ENCODE data around the gene BRI3. TPM values are rescaled to one million over a fixed set of nuclear protein-coding genes. Genes with fewer than 3 reads are reported as not detected.
A peak's percentile ranks its signal among the peaks of the same experiment; 100 is the strongest.

The BRI3 gene, protein sequence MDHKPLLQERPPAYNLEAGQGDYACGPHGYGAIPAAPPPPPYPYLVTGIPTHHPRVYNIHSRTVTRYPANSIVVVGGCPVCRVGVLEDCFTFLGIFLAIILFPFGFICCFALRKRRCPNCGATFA
- 82.3 and 84.1 TPM in 2 replicates for total RNA-seq (2014; rRNA removed; shearing (Covaris generic))
- polyA plus RNA-seq (2014; cell fraction: nucleus; rRNA removed) = 13.8 and 42.3 TPM in 2 replicates

DNA sequence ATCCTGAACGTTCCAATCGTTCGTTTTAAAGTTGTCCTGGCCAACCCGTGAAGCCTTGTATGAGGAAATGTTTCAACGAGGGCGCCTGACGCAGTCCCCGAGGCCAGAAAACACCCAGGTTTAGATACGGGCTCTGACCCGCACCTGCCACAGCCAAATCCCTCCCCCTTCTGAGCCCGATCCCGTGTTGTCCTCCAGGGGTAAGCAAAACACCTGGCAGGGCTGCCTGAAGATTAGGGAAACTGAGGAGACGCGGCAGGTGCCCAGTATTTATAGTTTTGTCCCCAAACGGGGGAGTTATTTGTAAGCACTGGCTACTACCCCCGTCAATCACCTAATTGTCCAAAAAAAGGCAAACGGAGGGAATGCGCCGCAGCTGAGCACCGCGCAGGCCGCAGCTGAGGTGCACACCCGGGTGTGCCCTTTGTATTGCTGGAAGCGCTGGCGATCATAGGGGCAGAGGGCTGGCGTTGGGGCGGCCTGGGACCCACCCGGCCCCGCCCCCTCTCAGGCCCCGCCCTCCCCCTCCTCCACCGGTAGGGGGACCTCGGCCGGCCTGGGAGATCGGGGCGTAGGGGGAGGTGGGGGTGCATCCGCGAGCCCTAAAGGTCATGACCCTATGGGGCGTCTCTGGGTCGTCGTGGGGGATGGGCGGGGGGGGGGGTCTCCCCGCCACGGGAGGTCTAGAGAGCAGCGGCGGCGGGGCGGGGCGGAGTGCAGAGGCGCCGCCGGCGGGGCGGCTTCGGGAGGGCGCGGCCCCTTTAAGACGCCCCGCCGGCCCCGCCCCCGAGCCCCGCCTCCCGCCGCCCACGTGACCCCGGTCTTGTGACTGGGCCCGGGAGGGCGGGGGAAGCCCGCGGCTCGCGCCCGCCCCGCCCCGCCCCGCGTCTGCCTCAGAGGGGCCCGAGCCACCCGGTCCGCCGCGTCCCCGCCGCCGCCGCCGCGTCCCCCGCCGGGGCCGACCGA is at the start of gene BRI3:
Gene BRI3 (plus strand): TSS at position 896 of the 966 bp plus-strand sequence. CDS start 110 bp downstream, outside the sequence.
- DNase-seq (ENCODE audit: extremely low read depth, low read depth) = peak; percentile 86

GRCh38 chr7:98232263-98232585 is 49.3 kb upstream of the BRI3 start:
- DNase-seq (ENCODE audit: extremely low read depth, low read depth) = no peak

DNA sequence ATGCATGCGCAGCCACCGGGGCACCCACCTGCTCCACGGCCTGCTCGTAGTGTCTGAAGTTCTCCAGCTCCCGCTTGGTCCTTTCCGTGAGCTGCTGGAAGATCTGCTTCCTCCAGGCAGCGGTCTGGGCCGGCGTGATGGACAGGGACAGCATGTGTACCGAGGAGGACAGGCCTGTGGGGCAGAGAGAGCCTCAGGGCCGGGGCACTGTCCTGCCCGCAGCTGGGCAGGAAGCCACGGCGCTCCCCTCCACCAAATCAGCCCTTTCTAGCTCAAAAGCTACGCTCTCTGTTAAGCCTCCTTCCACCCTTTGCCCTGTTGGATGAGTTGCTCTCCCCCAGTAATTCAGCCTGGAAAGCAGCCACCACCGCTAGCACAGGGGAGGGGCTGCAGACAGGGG is 48.7 kb upstream of the BRI3 start:
- no peak for DNase-seq (ENCODE audit: extremely low read depth, low read depth)

DNA sequence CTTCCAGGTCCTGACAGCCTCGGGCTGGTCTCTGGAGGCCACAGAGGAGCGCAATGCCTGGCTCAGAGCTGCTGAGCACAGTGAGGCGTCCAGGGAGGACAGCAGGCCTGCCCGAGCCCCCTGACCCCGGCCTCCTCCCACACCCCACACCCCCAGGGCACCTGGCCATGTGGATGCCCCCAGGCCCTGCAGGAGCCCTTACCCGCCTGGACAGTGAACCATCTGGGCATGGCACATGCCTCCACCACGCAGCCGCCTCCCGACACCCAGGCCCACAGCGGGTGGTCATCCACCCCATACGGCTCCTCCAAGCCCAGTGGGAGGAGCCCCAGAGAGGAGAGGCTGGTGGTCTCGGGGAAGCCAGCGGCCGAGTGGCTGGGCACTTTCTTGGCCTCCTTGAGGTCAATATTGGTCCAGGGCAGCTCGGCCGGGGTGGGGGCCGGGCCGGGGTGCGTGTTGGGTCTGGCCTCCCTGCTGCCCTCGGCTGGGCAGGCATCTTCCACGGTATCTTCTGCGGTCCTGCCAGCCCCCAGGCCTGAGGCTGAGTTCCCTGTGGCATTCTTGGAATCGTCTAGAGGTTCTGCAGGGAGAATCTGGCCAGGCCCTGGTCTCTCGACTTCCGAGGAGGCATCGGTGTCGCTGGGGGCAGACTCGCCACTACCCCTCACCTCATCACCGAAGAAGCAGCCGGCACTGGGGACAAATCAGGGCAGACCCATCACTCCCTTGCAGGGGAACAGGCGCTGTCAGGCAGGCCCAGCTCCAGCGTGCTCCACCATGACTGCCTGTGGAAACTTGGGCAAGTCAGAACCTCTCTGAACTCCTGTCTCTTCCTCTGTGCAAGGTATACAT is 48.0 kb upstream of the BRI3 start:
- DNase-seq (ENCODE audit: extremely low read depth, low read depth) = no peak

- no peak for DNase-seq (ENCODE audit: extremely low read depth, low read depth)
Measured at GRCh38 chr7:98234429-98235147, 46.9 kb upstream of the BRI3 start.

GRCh38 chr7:98235901-98236300 is 45.6 kb upstream of the BRI3 start:
- DNase-seq (ENCODE audit: extremely low read depth, low read depth) = no peak

GRCh38 chr7:98236355-98237185 is 44.9 kb upstream of the BRI3 start:
- no peak for DNase-seq (ENCODE audit: extremely low read depth, low read depth)

GRCh38 chr7:98238076-98238475 is 43.4 kb upstream of the BRI3 start:
- DNase-seq (ENCODE audit: extremely low read depth, low read depth) = no peak

GRCh38 chr7:98238976-98239375 is 42.5 kb upstream of the BRI3 start:
- no peak for DNase-seq (ENCODE audit: extremely low read depth, low read depth)

DNA sequence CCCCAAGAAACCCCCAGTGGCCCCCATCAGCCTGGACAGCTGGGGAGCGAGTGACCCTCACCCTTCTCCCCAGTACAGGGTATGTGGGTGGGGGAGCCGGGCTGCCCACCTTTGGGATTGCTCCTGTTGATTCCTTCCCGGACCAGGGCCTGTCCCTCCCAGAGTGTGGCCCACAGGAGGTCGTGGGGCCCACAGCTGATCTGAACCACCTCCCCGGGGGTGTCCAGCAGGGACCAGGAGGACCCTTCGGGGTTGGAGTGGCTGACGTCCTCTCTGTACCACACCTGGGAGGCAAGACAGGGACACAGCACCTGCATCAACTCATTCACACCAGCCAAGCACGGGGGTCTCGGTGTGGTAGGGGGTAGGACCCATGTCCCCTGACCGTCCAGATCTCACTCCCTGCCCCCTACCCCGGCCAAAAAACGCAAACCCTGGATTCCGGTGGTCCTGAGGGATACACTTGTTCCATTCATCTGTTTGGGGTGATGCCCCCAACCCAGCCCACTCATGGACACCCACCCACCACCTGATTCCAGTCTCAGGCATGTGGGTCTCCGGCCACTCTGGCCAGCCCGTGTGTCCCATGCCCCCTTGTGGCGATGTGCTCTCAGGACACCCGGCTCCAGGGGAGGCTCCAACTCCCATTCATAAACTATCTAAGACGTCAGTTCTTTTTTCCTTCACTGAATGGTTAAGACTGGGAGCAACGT is 40.4 kb upstream of the BRI3 start:
- DNase-seq (ENCODE audit: extremely low read depth, low read depth) = peak; percentile 45

DNA sequence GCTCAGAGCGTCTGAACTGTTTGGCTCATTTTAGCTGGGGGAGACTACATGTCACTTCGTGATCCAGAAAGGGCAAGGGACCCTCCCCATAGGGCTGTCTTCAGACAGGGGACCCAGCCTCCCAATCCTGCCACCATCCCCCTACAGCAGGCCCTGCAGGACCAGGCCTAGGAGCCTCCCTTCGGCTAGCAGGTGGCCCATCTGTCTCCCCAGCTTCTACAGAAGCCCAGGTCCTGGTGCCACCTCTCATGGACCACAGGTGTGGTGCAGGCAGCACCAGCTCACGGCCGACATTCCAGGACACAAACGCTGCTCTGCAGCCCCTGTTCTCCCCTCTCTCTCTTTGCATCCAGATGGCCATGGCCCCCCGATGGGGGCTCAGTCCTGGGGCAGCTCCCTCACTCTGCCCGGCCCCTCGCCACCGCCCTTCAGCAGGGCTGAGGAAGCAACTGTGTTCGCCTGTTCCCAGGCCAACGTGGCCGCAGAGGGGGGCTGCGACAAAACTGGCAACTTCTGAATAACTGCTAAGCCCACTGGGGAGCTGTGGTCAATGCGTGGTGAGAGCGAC is 39.7 kb upstream of the BRI3 start:
- DNase-seq (ENCODE audit: extremely low read depth, low read depth) = no peak

GRCh38 chr7:98242342-98242741 is 39.1 kb upstream of the BRI3 start:
- DNase-seq (ENCODE audit: extremely low read depth, low read depth) = no peak

GRCh38 chr7:98242934-98243333 is 38.6 kb upstream of the BRI3 start:
- DNase-seq (ENCODE audit: extremely low read depth, low read depth) = no peak

- DNase-seq (ENCODE audit: extremely low read depth, low read depth) = no peak
Measured at GRCh38 chr7:98244871-98245270, 36.6 kb upstream of the BRI3 start.

GRCh38 chr7:98248156-98248555 is 33.3 kb upstream of the BRI3 start:
- no peak for DNase-seq (ENCODE audit: extremely low read depth, low read depth)

- no peak for DNase-seq (ENCODE audit: extremely low read depth, low read depth)
Measured at GRCh38 chr7:98249106-98249505, 32.4 kb upstream of the BRI3 start.

DNA sequence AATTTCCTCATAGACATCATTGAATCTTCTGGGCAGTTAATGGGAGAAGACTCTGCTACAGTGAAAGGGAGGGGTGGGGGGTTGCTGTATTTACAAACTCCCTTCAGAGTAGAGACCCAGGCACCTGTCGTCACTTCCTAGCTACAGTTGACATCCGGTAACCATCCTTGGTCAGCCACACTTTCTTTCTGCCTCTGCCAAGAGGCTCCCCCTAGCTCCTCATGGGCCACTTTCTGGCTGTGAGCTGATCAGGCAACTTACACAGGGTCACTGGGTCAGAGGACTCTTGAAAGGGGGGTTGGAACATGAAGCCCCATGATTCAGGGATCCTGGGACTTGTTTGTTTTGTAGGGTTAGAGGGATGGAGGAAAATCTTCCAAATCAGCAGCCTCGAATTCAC is 30.7 kb upstream of the BRI3 start:
- no peak for DNase-seq (ENCODE audit: extremely low read depth, low read depth)

- DNase-seq (ENCODE audit: extremely low read depth, low read depth) = no peak
Measured at GRCh38 chr7:98251231-98251600, 30.3 kb upstream of the BRI3 start.

Measured in NCI-H460 (cell line).